ENCODE results near the gene PZP.
A peak's percentile ranks its signal among the peaks of the same experiment; 100 is the strongest.
"Not testable (repeated sequence)": the region's sequence is repeated elsewhere in the genome, so short reads cannot be mapped to it uniquely, and the experiment has no call there.

Gene PZP

GRCh38 chr12:9208229-9208628 lies at the start of gene PZP:
TSS of gene PZP (minus strand) at chr12:9208395. CDS start at chr12:9208341, 54 bp downstream.
- no peak for DNase-seq (ENCODE audit: extremely low read depth in 1 of 2, low read depth in 1 of 2)

- DNase-seq (ENCODE audit: extremely low read depth in 1 of 2, low read depth in 1 of 2) = no peak
These were observed 48.7 kb upstream of the PZP start for GRCh38 chr12:9256758-9257405.

GRCh38 chr12:9256341-9256740 lies 48.1 kb upstream of the PZP start:
- no peak for DNase-seq (ENCODE audit: extremely low read depth in 1 of 2, low read depth in 1 of 2)

- no peak for DNase-seq (ENCODE audit: extremely low read depth in 1 of 2, low read depth in 1 of 2)
These were observed 47.6 kb upstream of the PZP start for GRCh38 chr12:9255837-9256236.

DNA sequence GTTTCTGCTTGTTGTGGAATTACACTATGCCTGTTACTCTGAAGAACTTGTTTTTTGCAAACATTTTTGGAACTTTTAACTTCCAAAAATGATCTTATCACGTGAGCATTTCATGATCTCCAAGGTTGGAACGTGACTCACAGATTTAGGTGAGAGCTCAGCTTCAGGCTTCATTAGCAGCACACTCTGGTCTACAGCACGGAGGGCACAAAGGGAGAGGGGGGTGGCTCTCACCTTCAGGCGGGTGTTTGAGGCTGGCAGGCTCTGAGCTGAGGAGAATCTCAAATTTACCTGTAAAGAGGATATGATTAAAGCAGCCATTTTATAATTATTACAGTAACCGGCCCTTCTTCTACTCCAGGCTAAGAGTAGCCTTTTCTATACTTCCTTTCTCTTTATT lies 45.3 kb upstream of the PZP start:
- no peak for DNase-seq (ENCODE audit: extremely low read depth in 1 of 2, low read depth in 1 of 2)

- not testable (repeated sequence) for DNase-seq (ENCODE audit: extremely low read depth in 1 of 2, low read depth in 1 of 2)
These were observed 44.6 kb upstream of the PZP start for GRCh38 chr12:9252791-9253190.

- DNase-seq (ENCODE audit: extremely low read depth in 1 of 2, low read depth in 1 of 2) = no peak
These were observed 44.1 kb upstream of the PZP start for GRCh38 chr12:9252256-9252655.

DNA sequence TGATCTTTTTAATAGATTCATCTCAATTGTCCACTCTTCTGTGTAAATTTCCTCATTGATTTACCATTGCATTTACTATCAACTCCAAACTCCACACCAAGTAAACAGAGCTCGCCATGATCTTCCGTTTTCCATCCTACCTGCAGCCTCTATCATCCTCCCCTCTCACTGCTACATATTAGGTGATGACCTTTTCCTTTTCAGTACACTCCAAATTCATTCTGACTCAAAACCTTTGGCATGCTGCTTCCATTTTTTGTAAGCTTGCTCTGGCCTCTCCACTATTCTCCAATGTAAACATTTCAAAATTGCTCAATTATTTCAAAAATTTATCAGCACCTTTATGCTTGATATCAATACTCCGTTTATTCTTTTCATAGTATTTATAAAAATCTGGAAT lies 40.2 kb upstream of the PZP start:
- no peak for DNase-seq (ENCODE audit: extremely low read depth in 1 of 2, low read depth in 1 of 2)

DNA sequence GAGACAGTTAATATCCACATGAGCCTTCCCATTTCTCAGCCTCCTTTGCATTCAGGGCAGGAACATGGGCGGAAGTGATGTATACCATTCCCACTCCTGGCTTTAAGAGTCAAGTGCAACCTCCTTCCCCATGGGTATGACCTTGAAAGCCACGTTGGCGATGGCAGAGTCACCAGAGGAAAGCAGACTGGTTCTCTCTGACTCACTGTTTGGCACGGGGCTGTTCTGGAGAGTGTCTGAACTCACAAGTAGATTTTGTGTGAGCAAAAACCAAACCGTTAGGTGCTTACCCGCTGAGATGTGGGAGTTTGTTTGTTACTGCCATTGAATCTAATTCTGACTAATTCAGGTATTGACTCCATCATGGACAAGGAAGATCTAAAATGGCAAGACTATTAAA lies 36.7 kb upstream of the PZP start:
- DNase-seq (ENCODE audit: extremely low read depth in 1 of 2, low read depth in 1 of 2) = no peak

DNA sequence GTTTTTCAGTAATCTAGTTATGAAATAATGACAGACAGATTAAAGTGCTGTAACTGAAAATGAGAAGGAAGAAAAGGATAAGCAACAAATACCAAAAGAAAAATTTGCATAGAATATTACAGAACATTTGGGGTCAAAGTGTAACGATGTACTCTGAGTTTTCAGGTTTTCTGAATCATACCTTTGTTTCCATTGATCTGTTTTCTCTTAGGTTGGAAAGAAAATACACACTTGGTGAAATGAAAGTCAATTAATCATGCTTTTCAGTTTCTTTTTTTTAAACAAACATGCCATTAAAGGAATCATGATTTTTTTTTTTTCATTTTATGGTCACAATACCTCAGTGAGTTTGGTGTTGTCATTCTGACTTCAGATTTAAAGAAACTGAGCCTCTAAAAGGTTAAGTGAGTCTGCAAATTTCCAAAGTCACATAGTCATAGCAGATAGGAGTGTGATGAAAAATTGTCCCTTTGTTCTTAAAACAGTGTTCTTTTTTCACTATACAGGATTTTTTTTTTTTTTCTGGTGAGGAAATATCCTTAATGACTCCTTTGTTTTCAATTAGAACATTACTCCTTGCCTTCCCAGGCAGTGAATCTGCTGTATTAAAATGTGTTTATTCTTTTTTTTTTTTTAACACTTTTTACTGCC lies 35.9 kb upstream of the PZP start:
- no peak for DNase-seq (ENCODE audit: extremely low read depth in 1 of 2, low read depth in 1 of 2)

GRCh38 chr12:9241301-9241700 lies 33.1 kb upstream of the PZP start:
- DNase-seq (ENCODE audit: extremely low read depth in 1 of 2, low read depth in 1 of 2) = no peak

- DNase-seq (ENCODE audit: extremely low read depth in 1 of 2, low read depth in 1 of 2) = no peak
These were observed 32.6 kb upstream of the PZP start for GRCh38 chr12:9240776-9241175.

GRCh38 chr12:9240004-9240635 lies 31.9 kb upstream of the PZP start:
- peak in 1 of 2 donors; percentile 21 for DNase-seq (ENCODE audit: extremely low read depth in 1 of 2, low read depth in 1 of 2)

DNA sequence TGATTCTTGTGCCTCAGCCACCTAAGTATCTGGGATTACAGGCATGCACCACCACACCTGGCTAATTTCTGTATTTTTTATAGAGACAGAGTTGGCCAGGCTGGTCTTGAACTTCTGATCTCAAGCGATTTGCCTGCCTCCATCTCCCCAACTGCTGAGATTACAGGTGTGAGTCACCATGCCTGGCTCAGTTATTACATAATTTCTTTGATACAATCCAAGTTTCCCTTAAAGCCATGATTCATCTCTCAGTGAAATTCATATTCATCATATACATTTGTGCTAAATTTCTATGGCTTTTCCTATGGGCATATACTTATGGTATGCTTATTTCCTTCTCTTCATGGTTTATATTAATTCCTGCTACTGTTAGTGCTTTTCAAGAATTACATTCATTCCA lies 29.1 kb upstream of the PZP start:
- DNase-seq (ENCODE audit: extremely low read depth in 1 of 2, low read depth in 1 of 2) = no peak

- no peak for DNase-seq (ENCODE audit: extremely low read depth in 1 of 2, low read depth in 1 of 2)
These were observed 27.3 kb upstream of the PZP start for GRCh38 chr12:9235519-9235918.

DNA sequence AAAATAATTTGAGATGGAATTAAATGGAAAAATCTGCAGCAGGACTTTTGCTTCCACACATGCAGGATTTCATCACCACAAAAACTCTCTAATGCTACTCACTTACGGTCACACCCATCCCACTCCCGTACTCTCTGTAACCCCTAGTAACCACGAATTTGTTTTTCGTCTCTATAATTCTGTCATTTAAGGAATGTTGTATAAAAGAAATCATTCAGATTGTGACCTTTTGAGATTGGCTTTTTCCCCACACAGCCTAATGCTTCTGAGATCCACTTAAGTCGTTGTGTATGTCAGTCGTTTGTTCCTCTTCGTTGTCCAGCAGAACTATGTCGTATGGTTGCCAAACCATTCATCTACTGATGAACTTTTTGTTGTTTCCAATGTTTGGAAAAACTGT lies 19.8 kb upstream of the PZP start:
- DNase-seq (ENCODE audit: extremely low read depth in 1 of 2, low read depth in 1 of 2) = no peak

DNA sequence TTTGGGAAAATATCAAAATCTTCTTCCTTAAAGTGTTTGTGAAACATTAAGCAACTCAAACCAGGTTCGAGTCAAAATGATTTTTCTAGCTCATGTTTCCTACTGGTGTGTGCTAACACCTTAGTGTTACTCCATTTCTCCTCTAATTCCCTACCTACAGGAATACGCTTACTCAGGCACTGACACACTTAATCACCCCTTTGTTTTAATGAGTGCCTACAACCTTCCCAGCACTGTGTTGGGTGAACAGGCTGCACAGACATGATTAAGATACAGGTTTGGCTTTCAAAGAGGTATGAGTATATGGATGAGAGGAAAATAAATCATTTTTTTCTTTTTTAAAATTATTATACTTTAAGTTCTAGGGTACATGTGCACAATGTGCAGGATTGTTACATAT lies 15.6 kb upstream of the PZP start:
- DNase-seq (ENCODE audit: extremely low read depth in 1 of 2, low read depth in 1 of 2) = no peak

- no peak for DNase-seq (ENCODE audit: extremely low read depth in 1 of 2, low read depth in 1 of 2)
These were observed 13.3 kb upstream of the PZP start for GRCh38 chr12:9221483-9221882.

GRCh38 chr12:9221011-9221410 lies 12.8 kb upstream of the PZP start:
- DNase-seq (ENCODE audit: extremely low read depth in 1 of 2, low read depth in 1 of 2) = not testable (repeated sequence)

- DNase-seq (ENCODE audit: extremely low read depth in 1 of 2, low read depth in 1 of 2) = no peak
These were observed 6.3 kb upstream of the PZP start for GRCh38 chr12:9214534-9214933.

DNA sequence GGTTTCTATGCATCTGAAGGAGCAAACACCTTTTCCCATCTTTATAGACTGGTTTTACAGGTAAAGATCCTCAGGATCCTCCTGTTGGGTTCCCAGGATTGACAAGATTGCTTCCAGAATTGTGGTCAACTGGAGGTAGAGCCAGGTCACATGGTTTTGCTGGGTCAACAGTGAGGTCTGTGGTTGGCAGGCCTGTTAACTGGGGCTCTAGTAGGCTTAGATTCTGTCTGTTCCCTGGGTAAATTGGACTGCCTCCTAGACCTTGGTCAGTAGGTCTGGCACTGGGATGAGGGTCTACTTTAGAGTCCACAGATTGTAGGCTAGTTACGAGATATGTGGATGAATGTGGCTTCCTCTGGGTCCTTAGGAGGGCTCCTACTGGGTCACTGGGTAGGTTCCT lies 3.5 kb upstream of the PZP start:
- no peak for DNase-seq (ENCODE audit: extremely low read depth in 1 of 2, low read depth in 1 of 2)

DNA sequence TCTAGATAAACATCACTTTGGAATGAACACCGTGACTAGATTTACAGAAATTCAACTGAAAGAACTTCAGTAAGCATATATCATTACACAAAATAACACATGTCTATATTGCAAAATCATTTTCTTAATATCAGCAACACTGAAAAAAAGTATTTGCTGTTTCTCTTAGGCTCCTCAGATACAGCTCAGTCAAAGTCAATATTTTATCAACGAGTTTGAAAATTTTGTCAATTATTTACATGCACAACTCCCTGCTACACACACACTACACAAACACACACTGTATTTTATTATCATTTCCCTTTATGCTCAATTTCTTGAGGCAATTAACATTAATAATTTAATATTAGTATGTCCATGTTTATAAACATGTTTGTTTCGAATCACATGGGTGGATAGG lies 3.8 kb downstream of the PZP start:
- no peak for DNase-seq (ENCODE audit: extremely low read depth in 1 of 2, low read depth in 1 of 2)
